GM20000 (cell line): ENCODE results near the gene HLA-DQB2.
"Not testable (repeated sequence)": the region's sequence is repeated elsewhere in the genome, so short reads cannot be mapped to it uniquely, and the experiment has no call there.

Experiments
- DNase-seq: peaks from one replicate; pipeline ENCODE4 v3.0.0; 2012; ENCODE audit warnings: low spot score
- CTCF ChIP-seq: IDR thresholded peaks from 2 replicates; pipeline ENCODE4 v1.5.1; 2012; ENCODE audit warnings: mild to moderate bottlenecking, control low read depth; ENCODE audit errors: extremely low read depth, missing control alignments

Gene HLA-DQB2

DNA sequence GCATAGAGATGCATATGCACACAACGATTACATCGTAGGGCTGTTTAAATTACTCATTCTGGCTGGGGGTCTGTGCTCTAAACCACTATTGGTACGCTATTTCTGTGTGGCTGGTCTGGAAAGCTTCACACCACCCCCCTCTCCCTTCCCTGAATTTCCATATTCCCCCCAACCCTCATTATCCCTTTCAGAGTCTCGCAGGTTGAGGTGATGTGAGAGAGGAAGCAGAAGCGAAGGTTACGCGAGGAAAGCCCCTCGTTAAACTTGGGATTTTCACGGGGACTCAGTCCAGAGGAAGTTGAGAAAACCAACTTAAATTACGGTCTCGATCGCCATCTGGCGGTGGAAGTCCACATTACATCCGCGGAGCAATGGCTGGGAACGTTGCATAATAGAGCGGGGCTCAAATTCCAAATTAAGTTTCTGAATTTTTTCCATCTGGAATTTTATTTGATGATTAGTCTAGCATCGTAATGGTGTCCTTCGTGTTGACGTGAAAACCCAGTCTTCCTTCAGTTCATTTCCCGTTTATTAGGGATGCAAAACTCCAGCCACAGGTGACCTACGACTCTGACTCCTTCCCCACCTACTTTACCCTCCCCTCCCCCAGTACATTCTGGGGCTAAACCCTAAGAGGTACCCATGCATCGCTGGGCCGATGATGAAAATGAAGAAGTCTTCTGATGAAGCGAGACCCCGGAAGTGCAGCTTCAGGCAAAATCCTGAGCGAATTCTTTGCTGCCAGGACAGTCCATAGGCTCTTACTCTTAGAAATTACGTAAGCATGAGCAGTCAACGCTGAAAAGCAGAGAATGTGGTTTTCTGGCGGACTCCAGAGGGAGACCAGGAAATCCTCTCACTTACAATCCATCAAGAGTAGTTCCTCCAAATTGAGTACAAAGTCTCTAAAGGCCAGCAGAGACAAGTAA, 33.8 kb upstream of the HLA-DQB2 start:
- peak; percentile 64 for DNase-seq
- TF ChIP-seq CTCF: peak; percentile 70

GRCh38 chr6:32794510-32794909, 31.2 kb upstream of the HLA-DQB2 start:
- no peak for DNase-seq
- TF ChIP-seq CTCF: no peak

DNA sequence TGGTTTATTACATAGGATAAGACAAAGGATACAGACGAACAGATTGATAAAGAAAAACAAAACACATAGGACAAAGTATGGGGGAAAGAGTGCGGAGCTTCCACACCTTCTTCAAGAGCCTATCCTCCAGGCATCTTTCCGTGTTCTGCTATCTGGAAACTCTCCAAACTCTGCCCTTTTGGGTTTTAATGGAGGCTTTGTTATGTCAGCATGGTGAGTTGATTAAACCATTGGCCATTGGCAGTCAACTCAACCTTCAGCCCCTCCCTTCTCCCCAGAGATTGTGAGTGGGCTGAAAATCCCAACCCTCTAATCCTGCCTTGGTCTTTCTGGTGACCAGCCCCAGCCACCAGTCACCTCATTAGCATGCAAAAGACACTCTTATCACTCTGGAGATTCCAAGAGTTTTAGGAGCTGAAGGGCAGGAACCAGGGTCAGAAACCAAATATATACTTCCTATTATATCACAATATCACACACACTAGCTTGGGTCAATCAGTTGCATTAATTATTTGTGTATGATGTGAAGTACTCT, 29.6 kb upstream of the HLA-DQB2 start:
- TF ChIP-seq CTCF: no peak
- DNase-seq: no peak

DNA sequence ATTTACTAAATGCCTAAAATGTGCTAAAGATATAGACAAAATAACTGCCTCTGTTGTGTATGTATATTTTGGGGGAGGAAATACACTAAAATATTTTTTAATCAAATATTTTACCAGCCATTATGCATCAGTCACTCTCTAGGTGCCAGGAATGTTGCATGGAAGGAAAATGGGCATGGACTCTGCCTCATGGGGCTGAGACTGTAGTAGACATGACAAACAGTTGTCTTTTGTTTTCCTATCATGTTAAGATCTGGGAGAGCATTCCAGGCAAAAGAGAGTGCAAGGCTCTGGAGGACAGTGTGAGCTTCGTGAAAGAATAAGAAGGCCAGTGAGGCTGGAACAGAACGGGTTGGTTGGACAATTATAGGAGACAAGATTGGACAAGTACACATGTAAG, 27.0 kb upstream of the HLA-DQB2 start:
- TF ChIP-seq CTCF: no peak
- DNase-seq: no peak

- DNase-seq: peak; percentile 63
- peak; percentile 42 for TF ChIP-seq CTCF
Measured at GRCh38 chr6:32785781-32786533, 22.6 kb upstream of the HLA-DQB2 start.

DNA sequence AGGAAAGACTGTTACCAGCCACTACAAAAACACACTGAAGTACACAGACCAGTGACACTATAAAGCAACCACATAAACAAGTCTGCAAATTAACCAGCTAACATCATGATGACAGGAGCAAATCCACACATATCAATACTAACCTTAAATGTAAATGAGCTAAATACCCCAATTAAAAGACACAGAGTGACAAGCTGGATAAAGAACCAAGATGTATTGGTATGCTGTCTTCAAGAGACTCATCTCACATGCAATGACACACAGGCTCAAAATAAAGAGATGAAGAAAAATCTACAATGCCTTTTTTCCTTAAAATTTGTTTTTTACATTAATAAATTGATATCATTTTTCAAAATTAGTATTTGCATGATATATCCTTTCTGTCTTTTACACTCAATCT, 19.6 kb upstream of the HLA-DQB2 start:
- DNase-seq: not testable (repeated sequence)

DNA sequence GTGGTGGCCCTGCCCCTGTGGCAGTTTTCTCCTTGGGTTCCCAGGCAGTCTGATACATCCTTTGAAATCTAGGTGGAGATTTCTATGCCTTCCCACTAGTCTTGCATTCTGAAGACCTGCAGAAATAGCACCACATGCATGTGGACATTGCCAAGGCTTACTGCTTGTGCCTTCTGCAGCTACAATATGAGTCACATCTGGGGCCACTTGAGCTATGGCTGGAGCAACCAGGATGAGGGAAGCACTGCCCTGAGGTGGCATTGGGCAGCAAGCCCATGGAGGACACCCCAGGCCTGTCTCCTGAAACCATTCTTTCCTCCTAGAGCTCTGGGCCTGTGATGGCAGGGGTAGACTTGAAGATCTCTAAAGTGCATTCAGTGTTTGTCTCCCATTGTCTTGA, 15.7 kb upstream of the HLA-DQB2 start:
- no peak for DNase-seq
- no peak for TF ChIP-seq CTCF
